GM23248 (cell line): ENCODE results near the gene U2AF1.
"Not testable (repeated sequence)": the region's sequence is repeated elsewhere in the genome, so short reads cannot be mapped to it uniquely, and the experiment has no call there.

Experiments
- EZH2 ChIP-seq: fragments of 200-600 bp; sonication (generic); IDR thresholded peaks from 2 replicates; pipeline ENCODE4 v1.6.1; 2018; ENCODE audit warnings: antibody characterized with exemption, mild to moderate bottlenecking; ENCODE audit not compliant: insufficient read depth, poor library complexity, severe bottlenecking
- EZH2phosphoT487 ChIP-seq: fragments of 200-600 bp; sonication (generic); IDR thresholded peaks from 2 replicates; pipeline ENCODE4 v1.6.1; 2018; ENCODE audit warnings: antibody characterized with exemption, moderate library complexity, mild to moderate bottlenecking, low read depth; ENCODE audit not compliant: insufficient read depth

GRCh38 chr21:43147999-43148398 is 40.6 kb upstream of the U2AF1 start:
- not testable (repeated sequence) for TF ChIP-seq EZH2phosphoT487, EZH2
